GOT3 (cell line): Measurements from ENCODE around the gene VTN.

ENCODE experiments used
- DNase-seq: peaks from one replicate; lab custom pipeline; 2025; ENCODE audit warnings: mixed read lengths; lab: John Stamatoyannopoulos, UW

The VTN gene, protein sequence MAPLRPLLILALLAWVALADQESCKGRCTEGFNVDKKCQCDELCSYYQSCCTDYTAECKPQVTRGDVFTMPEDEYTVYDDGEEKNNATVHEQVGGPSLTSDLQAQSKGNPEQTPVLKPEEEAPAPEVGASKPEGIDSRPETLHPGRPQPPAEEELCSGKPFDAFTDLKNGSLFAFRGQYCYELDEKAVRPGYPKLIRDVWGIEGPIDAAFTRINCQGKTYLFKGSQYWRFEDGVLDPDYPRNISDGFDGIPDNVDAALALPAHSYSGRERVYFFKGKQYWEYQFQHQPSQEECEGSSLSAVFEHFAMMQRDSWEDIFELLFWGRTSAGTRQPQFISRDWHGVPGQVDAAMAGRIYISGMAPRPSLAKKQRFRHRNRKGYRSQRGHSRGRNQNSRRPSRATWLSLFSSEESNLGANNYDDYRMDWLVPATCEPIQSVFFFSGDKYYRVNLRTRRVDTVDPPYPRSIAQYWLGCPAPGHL

GRCh38 chr17:28370035-28370743 lies at the start of gene VTN:
TSS of gene VTN (minus strand) at chr17:28370307. CDS start at chr17:28370203, 104 bp downstream.
- DNase-seq = no peak

- no peak for DNase-seq
These were observed 46.7 kb upstream of the VTN start for GRCh38 chr17:28416703-28417311.

DNA sequence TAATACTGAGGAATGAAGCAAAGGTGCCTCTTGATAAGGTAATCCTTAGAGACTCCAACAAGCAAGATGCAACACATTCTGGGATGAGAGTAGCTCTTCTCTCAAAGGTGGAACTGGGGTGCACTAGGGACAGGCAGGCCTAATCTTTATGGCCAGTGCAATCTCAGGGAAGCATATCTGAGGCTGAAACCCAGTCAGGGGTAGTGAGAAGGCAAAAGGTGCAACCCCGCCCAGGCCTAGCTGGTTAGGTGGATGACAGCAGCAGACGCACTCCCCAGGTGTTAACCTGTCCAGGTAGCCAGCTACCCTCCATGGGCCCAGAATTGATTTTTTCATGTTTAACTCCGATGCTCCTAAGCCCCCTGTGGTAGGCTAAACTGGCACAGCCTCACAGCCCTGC lies 45.8 kb upstream of the VTN start:
- no peak for DNase-seq

GRCh38 chr17:28413804-28414203 lies 43.7 kb upstream of the VTN start:
- no peak for DNase-seq

- DNase-seq = no peak
These were observed 42.0 kb upstream of the VTN start for GRCh38 chr17:28412099-28412498.

DNA sequence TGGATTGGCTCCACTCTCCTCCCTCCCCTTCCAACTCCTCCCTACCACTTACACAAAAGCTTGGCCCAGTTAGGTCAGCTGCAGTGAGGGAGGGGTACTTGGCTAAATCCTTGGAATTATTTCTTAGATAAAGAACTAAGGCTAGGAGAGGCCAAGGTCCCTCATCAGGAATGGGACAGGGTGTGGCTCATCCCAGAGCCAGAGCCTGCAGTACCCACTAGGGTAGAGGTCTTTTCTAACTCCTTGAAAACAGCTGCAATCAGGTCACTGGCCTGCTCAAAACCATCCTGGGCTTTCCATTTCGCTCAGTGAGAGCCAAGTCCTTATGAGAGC lies 37.8 kb upstream of the VTN start:
- DNase-seq = no peak

DNA sequence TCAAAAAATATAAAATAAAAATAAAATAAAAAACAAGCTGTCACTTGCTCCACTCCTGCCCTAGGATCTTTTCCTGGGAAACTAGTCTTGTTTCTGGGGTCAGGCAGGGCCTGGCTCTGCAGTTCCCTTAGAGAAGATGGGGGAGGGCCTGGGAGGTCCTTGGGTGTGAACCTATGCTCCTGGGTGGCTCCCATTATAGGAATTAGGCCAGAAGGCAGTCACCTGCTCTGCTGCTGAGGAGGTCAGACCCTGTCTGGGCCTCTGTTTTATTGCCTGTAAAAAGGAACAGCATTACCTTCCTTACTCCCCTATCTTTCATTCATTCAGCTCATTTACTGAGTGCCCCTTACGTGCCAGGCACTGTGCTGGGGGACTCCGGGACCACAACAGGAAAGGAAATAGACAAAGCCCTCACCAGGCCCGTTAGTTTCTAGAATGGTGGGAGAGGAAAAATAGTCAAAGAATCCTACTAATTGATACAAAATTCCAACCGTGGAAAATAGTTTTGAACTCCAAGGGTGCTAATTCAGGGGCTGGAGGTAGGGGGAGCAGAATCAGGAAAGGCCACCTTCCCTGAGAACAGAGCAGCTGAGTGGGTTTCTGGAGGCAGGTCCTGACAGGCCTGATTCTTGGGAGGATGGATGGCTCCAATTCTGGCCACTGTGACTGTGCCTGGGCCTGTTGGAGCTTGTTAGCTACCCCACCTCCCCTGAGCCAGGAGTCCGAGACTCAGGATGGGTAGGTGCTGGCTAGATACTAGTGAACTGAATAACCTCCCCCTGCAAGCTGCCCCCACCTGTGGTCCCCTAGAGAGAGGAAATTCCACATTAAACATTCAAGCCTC lies 37.2 kb upstream of the VTN start:
- DNase-seq = no peak

DNA sequence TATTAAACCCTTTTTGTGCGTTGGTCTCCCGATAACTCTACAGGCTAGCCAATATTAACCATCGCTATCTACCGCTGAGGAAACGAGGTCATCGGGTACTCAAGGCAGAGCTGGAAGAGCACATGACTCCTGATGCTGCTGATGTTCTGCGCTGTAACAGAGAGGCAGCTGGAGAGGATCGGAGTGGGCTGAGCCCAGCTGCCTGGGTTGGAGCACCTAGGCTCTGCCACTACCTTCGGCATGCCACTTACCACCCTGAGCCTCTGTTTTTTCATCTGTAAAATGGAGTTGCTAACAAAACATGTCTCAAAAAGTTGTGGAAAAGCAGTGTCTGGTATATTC lies 36.3 kb upstream of the VTN start:
- DNase-seq = no peak

- peak; percentile 27 for DNase-seq
These were observed 35.7 kb upstream of the VTN start, which contains the start of gene SLC46A1 for GRCh38 chr17:28405632-28406472. TSS of gene SLC46A1 (minus strand) at chr17:28406212. CDS start at chr17:28406114, 98 bp downstream.

DNA sequence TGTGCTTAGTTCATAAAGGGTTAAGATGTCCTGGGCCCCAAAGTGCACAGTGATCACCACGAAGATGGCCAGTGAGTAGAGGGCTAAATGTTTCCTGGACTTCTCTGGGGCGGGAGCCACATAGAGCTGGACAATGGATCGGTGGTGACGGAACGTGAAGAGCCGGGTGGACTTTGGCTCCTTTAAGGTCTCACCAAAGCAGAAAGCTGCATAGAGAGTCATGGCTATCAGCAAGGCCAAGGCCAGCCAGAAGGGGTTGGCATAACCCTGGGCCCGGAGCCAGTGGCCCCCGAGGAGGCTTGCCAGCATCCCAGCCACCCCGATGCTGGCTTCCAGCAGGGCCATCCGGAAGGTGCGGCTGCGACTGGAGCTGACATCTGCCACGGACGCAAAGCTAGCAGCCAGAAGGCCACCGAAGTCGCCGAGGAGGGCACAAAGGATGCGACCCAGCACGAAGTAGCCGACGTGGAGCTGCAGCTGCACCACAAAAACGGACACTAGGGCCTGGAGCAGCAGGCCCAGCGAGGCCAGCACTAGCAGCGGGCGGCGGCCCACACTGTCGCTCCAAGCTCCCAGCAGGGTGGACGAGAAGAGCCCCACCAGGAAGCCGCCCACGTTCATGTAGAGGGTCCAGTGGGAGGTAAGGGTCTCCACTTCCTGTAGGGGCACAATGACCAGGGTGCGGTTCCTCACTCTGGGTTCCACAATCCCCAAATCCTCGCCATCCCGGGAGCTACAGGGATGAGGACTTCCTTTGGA lies 34.9 kb upstream of the VTN start:
- no peak for DNase-seq

GRCh38 chr17:28404461-28404811 lies 34.3 kb upstream of the VTN start:
- DNase-seq = no peak

- DNase-seq = no peak
These were observed 33.9 kb upstream of the VTN start for GRCh38 chr17:28404007-28404406.

DNA sequence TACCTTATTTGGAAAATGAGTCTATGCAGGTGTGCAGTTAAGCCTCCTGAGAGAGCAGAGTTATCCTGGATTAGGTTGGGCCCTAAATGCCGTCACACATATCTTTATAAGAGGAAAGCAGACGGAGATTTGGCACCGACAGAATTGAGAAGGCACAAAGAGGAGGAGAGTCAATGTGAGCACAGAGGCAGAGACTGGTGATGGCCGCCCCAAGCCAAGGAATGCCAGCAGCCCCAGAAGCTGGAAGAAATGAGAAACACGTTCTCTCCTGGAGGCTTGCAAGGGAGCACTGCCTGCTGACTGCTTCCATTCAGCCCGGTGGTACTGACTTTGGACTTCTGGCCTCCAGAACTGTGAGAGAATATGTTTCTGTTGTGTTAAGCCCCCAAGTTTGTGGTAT lies 32.7 kb upstream of the VTN start:
- no peak for DNase-seq

DNA sequence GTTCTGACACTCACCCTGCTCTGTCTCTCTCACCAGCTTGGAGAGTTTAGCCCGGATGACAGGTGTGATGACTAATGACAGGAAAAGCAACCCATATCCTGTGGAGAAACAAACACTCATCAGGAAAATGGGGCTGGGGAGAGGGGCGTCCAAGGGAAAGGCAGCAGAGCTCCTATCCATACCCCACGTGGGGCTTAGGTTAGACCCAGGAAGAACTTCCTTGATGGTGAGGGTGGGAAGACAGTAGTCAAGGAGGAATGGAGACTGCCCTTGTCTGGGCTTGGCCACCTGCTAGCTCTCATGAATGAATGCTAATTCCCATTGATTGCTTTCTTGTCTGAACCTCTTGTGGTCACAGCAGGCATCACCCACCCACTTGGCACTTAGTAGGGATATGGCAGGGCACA lies 32.1 kb upstream of the VTN start:
- no peak for DNase-seq

GRCh38 chr17:28399808-28400207 lies 29.7 kb upstream of the VTN start:
- DNase-seq = no peak

- DNase-seq = no peak
These were observed 28.3 kb upstream of the VTN start for GRCh38 chr17:28398280-28398981.

- DNase-seq = no peak
These were observed 27.7 kb upstream of the VTN start for GRCh38 chr17:28397687-28398279.

- no peak for DNase-seq
These were observed 27.2 kb upstream of the VTN start for GRCh38 chr17:28397275-28397674.

DNA sequence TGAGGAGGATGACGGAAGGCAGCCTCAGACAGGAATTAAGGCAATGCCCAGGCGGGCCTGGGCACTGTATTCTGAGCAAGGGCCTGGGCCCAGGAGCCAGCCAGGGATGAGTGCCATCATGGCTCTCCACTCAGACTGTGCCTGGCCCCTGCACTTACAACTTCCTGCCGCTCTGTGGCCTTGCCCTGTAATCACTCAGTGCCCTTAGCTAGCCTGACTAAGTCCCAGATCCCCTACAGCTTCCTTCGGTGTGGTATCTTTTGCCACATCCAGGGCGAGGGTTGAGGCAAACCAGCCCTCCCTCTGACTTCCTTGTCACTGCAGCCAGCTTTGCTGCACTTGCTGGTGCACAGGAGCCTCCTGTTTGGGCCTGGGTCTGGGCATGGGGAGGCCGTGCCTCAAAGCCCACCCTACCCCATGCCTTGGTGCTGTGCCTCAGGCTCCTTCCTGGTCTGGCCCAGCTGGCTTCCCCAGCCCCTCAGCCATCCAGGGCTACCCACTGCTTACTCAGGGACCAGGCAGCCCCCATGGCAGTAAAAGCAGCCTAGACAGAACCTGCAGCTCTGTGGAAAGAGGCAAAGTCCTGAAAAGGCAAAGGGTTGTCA lies 26.6 kb upstream of the VTN start:
- no peak for DNase-seq
